Lower leg skin (tissue), 3 donors: ENCODE results near the gene URI1.

Source experiments
- POLR2A ChIP-seq, 2 donors: fragments of 450-650 bp; IDR thresholded peaks; one replicate each; pipeline ENCODE4 v1.6.1; 2016 to 2017; ENCODE audit warnings: antibody characterized with exemption in 2 of 2, mild to moderate bottlenecking in 1 of 2, moderate library complexity in 1 of 2
- TF ChIP-seq, protein P1 (sequence below), 3 donors: fragments of 450-650 bp; IDR thresholded peaks; one replicate each; pipeline ENCODE4 v1.5.1; 2016; ENCODE audit warnings: antibody characterized with exemption in 3 of 3, mild to moderate bottlenecking in 3 of 3, moderate library complexity in 2 of 3

DNA sequence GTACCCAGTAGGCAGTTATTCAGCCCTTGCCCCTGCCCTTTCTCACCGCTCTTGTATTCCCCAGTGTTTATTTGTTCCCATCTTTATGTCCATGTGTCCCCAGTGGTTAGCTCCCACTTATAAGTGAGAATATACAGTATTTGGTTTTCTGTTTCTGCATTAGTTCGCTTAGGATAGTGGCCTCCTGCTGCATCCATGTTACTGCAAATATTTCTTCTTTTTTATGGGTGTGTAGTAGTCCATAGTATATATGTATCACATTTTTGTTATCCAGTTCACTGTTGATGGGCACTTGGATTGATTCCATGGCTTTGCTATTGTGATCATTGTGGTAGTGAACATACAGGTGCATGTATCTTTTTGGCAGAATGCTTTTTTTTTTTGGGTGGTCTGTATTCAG is 32.7 kb downstream of the URI1 start:
- TF ChIP-seq, protein P1, sequence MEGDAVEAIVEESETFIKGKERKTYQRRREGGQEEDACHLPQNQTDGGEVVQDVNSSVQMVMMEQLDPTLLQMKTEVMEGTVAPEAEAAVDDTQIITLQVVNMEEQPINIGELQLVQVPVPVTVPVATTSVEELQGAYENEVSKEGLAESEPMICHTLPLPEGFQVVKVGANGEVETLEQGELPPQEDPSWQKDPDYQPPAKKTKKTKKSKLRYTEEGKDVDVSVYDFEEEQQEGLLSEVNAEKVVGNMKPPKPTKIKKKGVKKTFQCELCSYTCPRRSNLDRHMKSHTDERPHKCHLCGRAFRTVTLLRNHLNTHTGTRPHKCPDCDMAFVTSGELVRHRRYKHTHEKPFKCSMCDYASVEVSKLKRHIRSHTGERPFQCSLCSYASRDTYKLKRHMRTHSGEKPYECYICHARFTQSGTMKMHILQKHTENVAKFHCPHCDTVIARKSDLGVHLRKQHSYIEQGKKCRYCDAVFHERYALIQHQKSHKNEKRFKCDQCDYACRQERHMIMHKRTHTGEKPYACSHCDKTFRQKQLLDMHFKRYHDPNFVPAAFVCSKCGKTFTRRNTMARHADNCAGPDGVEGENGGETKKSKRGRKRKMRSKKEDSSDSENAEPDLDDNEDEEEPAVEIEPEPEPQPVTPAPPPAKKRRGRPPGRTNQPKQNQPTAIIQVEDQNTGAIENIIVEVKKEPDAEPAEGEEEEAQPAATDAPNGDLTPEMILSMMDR (IDR thresholded peaks at IDR 0.05) = no peak
- no peak for TF ChIP-seq POLR2A (IDR thresholded peaks at IDR 0.05)
